Stomach (tissue), 9 donors: ENCODE results near the gene SYT14. TPM values are rescaled to one million over a fixed set of nuclear protein-coding genes. Genes with fewer than 3 reads are reported as not detected.

ENCODE experiments used
- DNase-seq, 2 donors: peaks; one replicate each; pipeline versions ENCODE4 v3.0.0 to v3.0.0-alpha.2; 2013 to 2019
- H3K27ac ChIP-seq, 5 donors: fragments of 200-600 bp in 4 of 5; sonication (generic) in 4 of 5; one replicate each; pipeline ENCODE4 v1.5.1; 2013 to 2019; ENCODE audit warnings: mild to moderate bottlenecking in 1 of 5, moderate library complexity in 1 of 5
- H3K27me3 ChIP-seq, 3 donors: fragments of 200-600 bp; sonication (generic); one replicate each; pipeline ENCODE4 v1.5.1; 2017 to 2019; ENCODE audit warnings: mixed run types in 1 of 3
- H3K36me3 ChIP-seq, 4 donors: fragments of 200-600 bp; sonication (generic); 1 replicate in 3 of 4; 2 replicates in 1 of 4; pipeline ENCODE4 v1.5.1; 2016 to 2019
- H3K4me1 ChIP-seq, 4 donors: fragments of 200-600 bp; sonication (generic); one replicate each; pipeline ENCODE4 v1.5.1; 2016 to 2019
- H3K4me3 ChIP-seq, 4 donors: fragments of 200-600 bp; sonication (generic) in 3 of 4; one replicate each; pipeline ENCODE4 v1.5.1; 2016 to 2019; ENCODE audit warnings: mild to moderate bottlenecking in 1 of 4
- H3K9me3 ChIP-seq, 4 donors: fragments of 200-600 bp; sonication (generic); one replicate each; pipeline ENCODE4 v1.5.1; 2016 to 2019
- CTCF ChIP-seq, 7 experiments: fragments of 450-650 bp in 4 of 7; fragments of 200-600 bp in 3 of 7; sonication (generic) in 3 of 7; IDR thresholded peaks; one replicate each; pipeline ENCODE4 v1.5.1; 2016 to 2019; ENCODE audit warnings: antibody characterized with exemption in 7 of 7, control low read depth in 2 of 7, mild to moderate bottlenecking in 1 of 7
- EP300 ChIP-seq: sonication (generic); formaldehyde crosslinking; IDR thresholded peaks from one replicate; pipeline ENCODE4 v1.6.1; 2017; ENCODE audit warnings: antibody characterized with exemption
- POLR2A ChIP-seq, 4 donors: fragments of 450-650 bp; IDR thresholded peaks; one replicate each; pipeline ENCODE4 v1.6.1; 2016; ENCODE audit warnings: antibody characterized with exemption in 4 of 4, control low read depth in 2 of 4, mild to moderate bottlenecking in 1 of 4, moderate library complexity in 1 of 4
- POLR2AphosphoS5 ChIP-seq, 3 donors: sonication (generic); formaldehyde crosslinking; IDR thresholded peaks; one replicate each; pipeline ENCODE4 v1.6.1; 2016; ENCODE audit warnings: antibody characterized with exemption in 3 of 3
- WGBS, 5 donors: extraction: QIAGEN DNeasy Blood & Tissue Kit in 3 of 5; methylation state at CpG; one replicate each; pipeline versions ENCODE4 v1.1.5 to v1.1.7; 2013 to 2018; 5-methylcytosine and 5-hydroxymethylcytosine counted together
- intact Hi-C: fragments of 100-400 bp; cut with DNase I; formaldehyde crosslinking; loops from one replicate; pipeline ENCODE4 v1.15.1; 2023; ENCODE audit warnings: low total_unique reads
- polyA plus RNA-seq, 3 donors: library from polyadenylated mRNA; stranded (reverse); fragments of 200-250 nt; gene quantifications; one replicate each; pipeline ENCODE4 v1.2.3, GENCODE V29; 2013
- total RNA-seq, 5 donors: library from RNA; depleted of rRNA; stranded (reverse); fragments of >200 nt; gene quantifications; one replicate each; pipeline versions ENCODE4 v1.1.0 to v1.2.3, GENCODE V29; 2014 to 2016
- donor health status: healthy with polysubstance abuse.
- donor health status: Bipolar disorder and iron deficiency.
- donor health status: healthy.

Gene SYT14
- total and polyA plus RNA-seq, 8 donors, result 0.03 to 1.1 (median 0.10) TPM; not detected in 4

DNA sequence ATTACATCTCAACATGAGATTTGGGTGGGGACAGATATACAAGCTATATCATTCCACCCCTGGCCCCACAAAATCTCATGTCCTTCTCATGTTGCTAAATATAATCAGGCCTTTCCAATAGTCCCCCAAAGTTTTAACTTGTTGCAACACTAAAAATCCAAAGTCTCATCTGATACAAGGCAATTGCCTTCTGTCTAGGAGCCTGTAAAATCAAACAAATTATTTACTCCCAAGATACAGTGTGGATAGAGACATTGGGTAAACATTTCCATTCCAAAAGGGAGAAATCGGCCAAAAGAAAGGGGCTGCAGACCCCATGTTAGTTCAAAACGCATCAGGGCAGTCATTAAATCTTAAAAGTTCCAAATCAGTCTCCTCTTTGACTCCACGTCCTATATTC, 47.0 kb downstream of the SYT14 start:
- Histone ChIP-seq H3K27me3 (peaks cover 0 to 12% (median 0%) of the 10 kb centered on the region in 3 donors), H3K27ac (no peak overlapping the region), H3K9me3 (peaks cover 0 to 15% (median 7%) of the 10 kb centered on the region in 4 donors), H3K36me3 (no peaks in the 10 kb centered on the region), H3K4me3 (no peak overlapping the region), H3K4me1 (no peaks in the 10 kb centered on the region)
- TF ChIP-seq CTCF (IDR thresholded peaks at IDR 0.05) (no peak), POLR2A (IDR thresholded peaks at IDR 0.05) (no peak), POLR2AphosphoS5 (IDR thresholded peaks at IDR 0.05) (no peak), EP300 (no peak)
- 43 to 65% (median 59%) methylated on average over 3 of the region's 3 CpGs for WGBS, 5 donors
- DNase-seq, result no peak
- intact Hi-C loops, result loop anchor here (5.0 kb wide), 1 partner anchor 123 kb away; no protein-coding TSS in a partner anchor

GRCh38 chr1:209988706-209989105, 50.7 kb downstream of the SYT14 start:
- no peaks in the 10 kb centered on the region for H3K36me3 ChIP-seq
- WGBS, 5 donors, result 33 to 80% (median 51%) methylated on average over 2 of the region's 2 CpGs
- no peaks in the 10 kb centered on the region for H3K4me1 ChIP-seq
- no peak overlapping the region for H3K27ac ChIP-seq
- peak in 1 of 2 donors; percentile 2 for DNase-seq
- peaks cover 0 to 22% (median 3%) of the 10 kb centered on the region in 3 donors for H3K27me3 ChIP-seq
- H3K4me3 ChIP-seq, result no peak overlapping the region
- peaks cover 0 to 15% (median 7%) of the 10 kb centered on the region in 4 donors for H3K9me3 ChIP-seq
- intact Hi-C loops, result loop anchor here (5.0 kb wide), 1 partner anchor 126 kb away; no protein-coding TSS in a partner anchor
- no peak for TF ChIP-seq POLR2AphosphoS5 (IDR thresholded peaks at IDR 0.05)
- no peak for TF ChIP-seq CTCF (IDR thresholded peaks at IDR 0.05)

DNA sequence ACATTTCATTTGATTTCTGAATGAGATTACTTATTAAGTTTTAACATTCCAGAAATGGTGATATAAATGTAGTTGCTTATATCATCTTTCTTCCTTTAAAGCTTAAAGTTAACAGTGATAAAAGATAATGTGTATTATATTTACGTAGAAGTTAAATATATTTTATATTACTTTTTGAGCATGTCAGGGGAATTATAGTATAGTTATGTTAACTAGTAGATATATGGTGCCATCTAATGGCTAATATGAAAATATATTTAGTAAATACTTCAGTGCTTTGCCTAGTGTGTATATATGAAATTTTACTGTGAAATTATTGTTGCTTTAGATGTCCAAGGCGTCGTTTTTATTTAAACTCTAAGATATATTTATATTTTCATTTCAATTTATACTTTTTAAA, 51.5 kb downstream of the SYT14 start:
- H3K4me1 ChIP-seq, result no peaks in the 10 kb centered on the region
- TF ChIP-seq CTCF (IDR thresholded peaks at IDR 0.05), result peak in 2 of 7 experiments; percentile 24 to 31
- no peak for TF ChIP-seq POLR2A (IDR thresholded peaks at IDR 0.05)
- H3K4me3 ChIP-seq, result no peak overlapping the region
- intact Hi-C loops, result loop anchor here (5.0 kb wide), 1 partner anchor 127 kb away; no protein-coding TSS in a partner anchor
- peak in 1 of 2 donors; percentile 3 for DNase-seq
- H3K36me3 ChIP-seq, result no peaks in the 10 kb centered on the region
- WGBS, 5 donors, result 15 to 31% (median 23%) methylated on average over 3 of the region's 3 CpGs
- no peak overlapping the region for H3K27ac ChIP-seq
- peaks cover 0 to 15% (median 7%) of the 10 kb centered on the region in 4 donors for H3K9me3 ChIP-seq
- H3K27me3 ChIP-seq, result peaks cover 0 to 16% (median 3%) of the 10 kb centered on the region in 3 donors

DNA sequence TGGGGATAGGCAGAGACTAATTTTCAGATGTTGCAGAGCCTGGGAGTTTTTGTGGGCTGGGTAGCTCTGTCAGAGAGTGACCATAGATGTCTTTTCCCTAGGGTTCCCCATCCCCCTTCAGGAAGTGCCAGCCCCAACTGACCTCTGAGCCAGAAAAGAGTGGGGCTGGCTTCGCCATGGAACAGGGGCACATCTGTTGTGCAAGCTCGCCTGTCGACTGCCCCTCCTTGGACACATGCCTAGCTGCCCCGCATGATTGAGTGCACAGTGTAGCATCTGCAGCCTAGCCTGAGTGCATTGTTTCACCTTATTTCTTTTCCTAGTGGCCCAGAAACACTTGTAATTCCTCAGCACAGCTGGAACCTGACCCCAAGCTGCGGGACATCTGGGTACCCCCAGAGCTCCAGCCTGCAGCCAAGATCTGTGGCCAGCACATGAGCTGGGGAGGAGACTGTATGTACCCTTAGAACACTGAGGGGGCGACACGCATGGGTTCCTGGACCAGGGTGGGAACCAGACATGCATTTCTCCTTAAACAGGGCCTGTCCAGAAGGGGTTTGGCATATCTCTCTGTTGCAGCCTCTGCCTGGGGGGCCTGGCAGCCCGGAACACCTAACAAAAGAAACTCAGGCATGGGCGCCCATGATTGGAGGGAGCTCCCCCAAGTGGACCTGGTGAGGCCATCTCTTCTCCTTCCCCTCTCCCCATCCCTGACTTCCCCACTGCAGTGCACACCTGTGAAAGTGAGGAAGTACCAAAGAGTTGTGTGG, 55.2 kb downstream of the SYT14 start:
- Histone ChIP-seq H3K9me3 (no peaks in the 10 kb centered on the region), H3K36me3 (no peaks in the 10 kb centered on the region), H3K27ac (no peak overlapping the region), H3K4me3 (no peak overlapping the region), H3K4me1 (no peaks in the 10 kb centered on the region), H3K27me3 (peaks cover 0 to 11% (median 3%) of the 10 kb centered on the region in 3 donors)
- TF ChIP-seq EP300, result no peak
- DNase-seq, result peak in 1 of 2 donors; percentile 4
- intact Hi-C loops, result no loop called here
- 58 to 76% (median 72%) methylated on average over 9 of the region's 9 CpGs for WGBS, 5 donors

- Histone ChIP-seq H3K27ac (no peak overlapping the region), H3K27me3 (peaks cover 0 to 11% (median 3%) of the 10 kb centered on the region in 3 donors), H3K9me3 (no peaks in the 10 kb centered on the region), H3K36me3 (no peaks in the 10 kb centered on the region), H3K4me1 (no peaks in the 10 kb centered on the region), H3K4me3 (no peak overlapping the region)
- TF ChIP-seq EP300 (no peak), POLR2AphosphoS5 (IDR thresholded peaks at IDR 0.05) (no peak), POLR2A (IDR thresholded peaks at IDR 0.05) (no peak), CTCF (IDR thresholded peaks at IDR 0.05) (no peak)
- no peak for DNase-seq
- WGBS, 5 donors, result 41 to 74% (median 63%) methylated on average over 2 of the region's 2 CpGs
- intact Hi-C loops, result no loop called here
These were observed 58.3 kb downstream of the SYT14 start for GRCh38 chr1:209996348-209996747.
